ENCODE measurements around the gene TMEM72. TPM values are rescaled to one million over a fixed set of nuclear protein-coding genes. Genes with fewer than 3 reads are reported as not detected.

The TMEM72 gene
- polyA plus RNA-seq, 3 donors, result not detected

DNA sequence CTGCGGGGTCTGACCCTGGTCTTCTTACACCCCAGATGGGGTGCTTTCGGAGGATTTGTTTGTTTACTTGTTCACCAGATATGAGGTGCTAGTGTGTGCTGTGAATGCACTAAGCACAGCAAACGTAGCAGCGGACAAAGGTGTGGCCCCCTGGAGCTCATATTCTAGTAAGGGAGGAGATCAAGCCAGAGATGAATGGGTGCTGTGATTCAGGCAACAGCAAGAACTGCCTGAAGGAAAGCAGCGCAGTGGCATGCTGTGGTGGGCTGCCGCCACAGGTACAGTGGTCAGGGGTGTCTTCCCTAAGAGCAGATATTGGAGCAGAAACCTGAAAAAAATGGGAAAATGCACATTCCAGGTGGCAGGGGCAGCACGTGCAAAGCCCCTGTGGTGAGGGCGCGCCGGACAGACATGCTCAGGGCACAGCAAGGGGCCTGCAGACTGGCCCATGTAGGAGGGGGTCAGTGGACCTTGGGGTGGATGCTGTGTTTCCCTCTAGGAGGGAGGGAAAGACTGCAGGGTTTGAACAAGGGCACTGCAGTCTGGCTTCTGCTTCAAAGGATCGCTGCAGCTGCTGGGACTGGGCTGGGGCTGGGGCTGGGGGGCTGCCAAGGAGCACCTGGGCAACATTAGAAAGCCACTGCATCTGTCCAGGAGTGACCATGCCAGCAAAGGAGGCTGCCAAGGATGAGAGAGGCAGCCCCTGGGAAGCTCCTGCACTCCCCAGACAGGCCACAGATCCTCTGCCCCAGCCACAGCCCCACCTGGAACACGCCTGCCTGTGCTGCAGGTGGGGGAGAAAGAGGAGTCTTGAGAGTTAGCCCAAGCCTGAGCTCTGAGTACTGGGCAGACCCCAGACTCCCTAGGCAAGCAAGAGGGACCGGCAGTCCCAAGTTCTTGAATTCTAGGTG lies 68.4 kb downstream of the TMEM72 start:
- peak overlapping the region in 1 of 2 donors; percentile 37 for H3K4me3 Mint-ChIP-seq
- H3K9me3 Mint-ChIP-seq, result no peaks in the 10 kb centered on the region
- peaks cover 60 to 83% of the 10 kb centered on the region in 2 donors for H3K36me3 Mint-ChIP-seq
- WGBS (ENCODE audit: insufficient coverage), result 95% methylated on average over 13 of the region's 13 CpGs
- peaks cover 81 to 90% of the 10 kb centered on the region in 2 donors for H3K36me3 ChIP-seq (replicated peaks in 1 of 2; ENCODE audit: control insufficient read depth in 1 of 2, insufficient read depth in 2 of 2, low read length in 2 of 2)
- no peak for DNase-seq
- H3K4me1 ChIP-seq (ENCODE audit: control insufficient read depth in 1 of 2, insufficient read depth in 2 of 2, low read length in 2 of 2), result peaks cover 10 to 27% of the 10 kb centered on the region in 2 donors
- no peaks in the 10 kb centered on the region for H3K27me3 Mint-ChIP-seq (ENCODE audit: low read depth in 3 of 3)
- H3K9me3 ChIP-seq (replicated peaks in 1 of 2; ENCODE audit: control insufficient read depth in 1 of 2, insufficient read depth in 1 of 2, low read length in 2 of 2), result no peaks in the 10 kb centered on the region
- no peak overlapping the region for H3K4me3 ChIP-seq (replicated peaks in 1 of 3; ENCODE audit: low read depth in 2 of 3, low read length in 3 of 3)
- intact Hi-C loops (cut with micrococcal nuclease), result no loop called here
- H3K9ac ChIP-seq (ENCODE audit: insufficient read depth, low read length, poor library complexity, severe bottlenecking), result no peak overlapping the region
- peaks cover 73% of the 10 kb centered on the region for H3K79me2 ChIP-seq (ENCODE audit: insufficient read depth, low read length)
- peak overlapping the region in 1 of 2 donors; percentile 61 for H3K27ac ChIP-seq (ENCODE audit: low read depth in 1 of 2, low read length in 2 of 2)
- no peak overlapping the region for H3K4me2 ChIP-seq (replicated peaks; ENCODE audit: extremely low read depth, low read length, poor library complexity, severe bottlenecking)
- H3K27me3 ChIP-seq (ENCODE audit: control insufficient read depth in 2 of 2, insufficient read depth in 2 of 2, low read length in 2 of 2), result no peaks in the 10 kb centered on the region
- peak overlapping the region in 4 of 7 donors; percentile 25 to 63 (median 46) for H3K27ac Mint-ChIP-seq
- H4K20me1 ChIP-seq (ENCODE audit: insufficient read depth, low read length), result peaks cover 90% of the 10 kb centered on the region
- peaks cover 25% of the 10 kb centered on the region for H3K4me1 Mint-ChIP-seq
- no peak overlapping the region for H2AFZ ChIP-seq (ENCODE audit: insufficient read depth, low read depth, low read length, poor library complexity, severe bottlenecking)
- TF ChIP-seq, protein P1, sequence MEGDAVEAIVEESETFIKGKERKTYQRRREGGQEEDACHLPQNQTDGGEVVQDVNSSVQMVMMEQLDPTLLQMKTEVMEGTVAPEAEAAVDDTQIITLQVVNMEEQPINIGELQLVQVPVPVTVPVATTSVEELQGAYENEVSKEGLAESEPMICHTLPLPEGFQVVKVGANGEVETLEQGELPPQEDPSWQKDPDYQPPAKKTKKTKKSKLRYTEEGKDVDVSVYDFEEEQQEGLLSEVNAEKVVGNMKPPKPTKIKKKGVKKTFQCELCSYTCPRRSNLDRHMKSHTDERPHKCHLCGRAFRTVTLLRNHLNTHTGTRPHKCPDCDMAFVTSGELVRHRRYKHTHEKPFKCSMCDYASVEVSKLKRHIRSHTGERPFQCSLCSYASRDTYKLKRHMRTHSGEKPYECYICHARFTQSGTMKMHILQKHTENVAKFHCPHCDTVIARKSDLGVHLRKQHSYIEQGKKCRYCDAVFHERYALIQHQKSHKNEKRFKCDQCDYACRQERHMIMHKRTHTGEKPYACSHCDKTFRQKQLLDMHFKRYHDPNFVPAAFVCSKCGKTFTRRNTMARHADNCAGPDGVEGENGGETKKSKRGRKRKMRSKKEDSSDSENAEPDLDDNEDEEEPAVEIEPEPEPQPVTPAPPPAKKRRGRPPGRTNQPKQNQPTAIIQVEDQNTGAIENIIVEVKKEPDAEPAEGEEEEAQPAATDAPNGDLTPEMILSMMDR (IDR thresholded peaks at IDR 0.05), result no peak

DNA sequence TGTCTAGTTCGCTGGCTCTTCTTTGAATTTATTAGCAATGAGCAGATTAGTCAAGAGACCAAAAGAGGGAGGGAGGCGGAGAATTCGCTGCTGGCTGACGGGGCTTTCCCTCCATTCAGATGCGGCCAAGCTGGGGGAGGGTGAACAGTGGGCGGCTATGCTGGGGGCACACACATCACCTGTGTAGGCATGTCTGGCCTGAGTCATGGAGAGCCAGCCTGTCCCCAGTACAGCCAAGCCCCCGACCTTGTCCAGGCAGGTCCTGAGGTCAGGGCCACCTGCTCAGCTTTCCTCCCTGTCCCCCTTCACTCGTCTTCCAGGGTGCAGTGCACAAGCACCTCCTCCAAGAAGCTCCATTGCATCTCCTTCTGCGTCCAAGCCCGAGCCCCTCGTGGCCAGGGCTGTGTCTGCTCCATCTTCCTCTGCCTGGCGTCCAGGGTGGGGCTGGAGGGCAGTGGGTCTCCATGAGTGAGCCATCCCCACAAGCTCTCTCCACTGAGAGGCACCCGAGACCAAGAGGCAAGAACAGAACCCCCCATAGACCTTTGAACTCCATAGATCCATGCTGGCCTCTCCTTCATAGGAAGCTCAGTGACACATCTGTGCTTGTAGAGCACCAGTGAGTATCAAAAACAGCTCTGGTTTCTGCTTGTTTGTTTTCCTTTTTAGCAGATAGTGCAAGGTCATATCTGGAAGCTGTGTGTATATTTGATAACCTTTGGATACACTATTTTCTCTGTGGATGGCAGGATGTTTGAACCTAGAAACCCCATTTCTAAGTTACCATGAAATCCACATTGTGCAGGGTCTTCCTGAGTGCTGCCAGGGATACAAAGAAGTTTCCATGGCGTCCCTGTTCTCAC lies 69.4 kb downstream of the TMEM72 start:
- Histone ChIP-seq H2AFZ (ENCODE audit: insufficient read depth, low read depth, low read length, poor library complexity, severe bottlenecking) (no peak overlapping the region), H3K27me3 (ENCODE audit: control insufficient read depth in 2 of 2, insufficient read depth in 2 of 2, low read length in 2 of 2) (no peaks in the 10 kb centered on the region), H3K27ac (ENCODE audit: low read depth in 1 of 2, low read length in 2 of 2) (peak overlapping the region in 1 of 2 donors; percentile 61), H3K4me1 (ENCODE audit: control insufficient read depth in 1 of 2, insufficient read depth in 2 of 2, low read length in 2 of 2) (peaks cover 4 to 19% of the 10 kb centered on the region in 2 donors), H3K4me3 (replicated peaks in 1 of 3; ENCODE audit: low read depth in 2 of 3, low read length in 3 of 3) (no peak overlapping the region), H3K79me2 (ENCODE audit: insufficient read depth, low read length) (peaks cover 71% of the 10 kb centered on the region), H3K9me3 (replicated peaks in 1 of 2; ENCODE audit: control insufficient read depth in 1 of 2, insufficient read depth in 1 of 2, low read length in 2 of 2) (no peaks in the 10 kb centered on the region), H3K4me2 (replicated peaks; ENCODE audit: extremely low read depth, low read length, poor library complexity, severe bottlenecking) (no peak overlapping the region), H3K9ac (ENCODE audit: insufficient read depth, low read length, poor library complexity, severe bottlenecking) (no peak overlapping the region), H3K36me3 (replicated peaks in 1 of 2; ENCODE audit: control insufficient read depth in 1 of 2, insufficient read depth in 2 of 2, low read length in 2 of 2) (peaks cover 91 to 100% of the 10 kb centered on the region in 2 donors), H4K20me1 (ENCODE audit: insufficient read depth, low read length) (peaks cover 100% of the 10 kb centered on the region)
- 90% methylated on average over 7 of the region's 14 CpGs for WGBS (ENCODE audit: insufficient coverage)
- Mint-ChIP-seq H3K27ac (peak overlapping the region in 4 of 7 donors; percentile 5 to 76 (median 42)), H3K27me3 (ENCODE audit: low read depth in 3 of 3) (no peaks in the 10 kb centered on the region), H3K4me1 (peaks cover 21% of the 10 kb centered on the region), H3K36me3 (peaks cover 70 to 93% of the 10 kb centered on the region in 2 donors), H3K9me3 (no peaks in the 10 kb centered on the region), H3K4me3 (no peak overlapping the region)
- intact Hi-C loops (cut with micrococcal nuclease), result no loop called here
- DNase-seq, result no peak
- TF ChIP-seq, protein P1 (IDR thresholded peaks at IDR 0.05), result no peak

Data from CD14-positive monocyte (primary cell).